Embryonic facial prominence (tissue), 1 donor: ENCODE results near the gene TWF2.

ENCODE experiments used
- DNase-seq: peaks from one replicate; pipeline ENCODE4 v3.0.0-alpha.2; 2016; ENCODE audit errors: extremely low spot score

TWF2 gene

DNA sequence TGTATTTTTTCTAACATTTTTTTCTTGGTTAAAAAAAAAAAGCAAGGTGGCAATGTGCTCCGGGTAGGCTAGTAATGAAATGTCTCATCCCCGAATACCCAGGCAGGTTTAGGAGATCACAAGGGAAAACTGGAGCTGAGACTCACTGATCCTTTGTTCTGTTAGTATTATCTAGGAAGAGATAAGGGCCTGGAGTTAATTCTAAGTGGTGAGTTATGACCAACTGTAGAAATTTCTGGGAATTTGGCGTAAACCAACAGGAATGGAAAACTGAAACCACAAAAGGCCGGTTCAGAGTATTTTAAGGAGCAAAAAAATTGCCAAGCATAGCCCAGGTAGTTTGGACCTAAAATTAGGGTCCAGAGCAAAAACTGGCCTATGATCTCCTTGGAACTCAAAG is 19.0 kb upstream of the TWF2 start:
- DNase-seq = no peak

DNA sequence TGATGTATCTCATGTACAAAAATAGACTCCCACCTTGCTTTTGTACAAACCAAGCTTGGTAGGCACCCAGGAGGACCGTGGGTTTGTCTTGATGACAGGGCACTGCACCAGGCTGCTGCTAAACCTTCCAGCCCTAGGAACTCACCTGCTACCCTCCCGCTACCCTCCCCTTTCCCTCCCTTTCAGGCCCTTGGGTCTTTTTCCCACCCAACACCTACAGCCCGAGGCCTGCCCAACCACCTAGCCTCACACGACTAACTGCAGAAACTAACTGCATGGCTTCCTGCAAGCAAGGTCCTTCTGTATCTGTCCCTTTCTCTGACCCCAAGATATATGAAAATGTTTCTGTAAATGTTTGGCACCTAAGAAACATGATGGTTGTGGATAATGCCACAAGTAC is 17.7 kb upstream of the TWF2 start:
- no peak for DNase-seq

DNA sequence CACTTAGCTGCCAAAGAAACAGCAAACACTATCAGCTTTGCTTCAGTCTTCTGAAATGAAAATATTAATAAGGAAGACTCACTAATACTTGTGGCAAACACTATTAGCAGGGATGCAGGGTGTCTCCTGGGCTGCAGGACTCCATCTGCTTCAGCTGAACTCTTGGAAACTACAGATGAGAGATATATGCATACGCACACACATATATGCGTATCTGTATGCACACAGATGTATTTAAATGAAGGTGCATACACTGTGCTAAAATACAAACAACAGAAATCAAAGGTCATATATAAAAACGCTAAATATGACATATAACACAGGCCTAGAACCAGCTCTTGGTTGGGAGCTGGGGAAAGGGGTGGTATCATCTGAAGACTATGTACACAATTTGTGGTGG is 17.2 kb upstream of the TWF2 start:
- no peak for DNase-seq

DNA sequence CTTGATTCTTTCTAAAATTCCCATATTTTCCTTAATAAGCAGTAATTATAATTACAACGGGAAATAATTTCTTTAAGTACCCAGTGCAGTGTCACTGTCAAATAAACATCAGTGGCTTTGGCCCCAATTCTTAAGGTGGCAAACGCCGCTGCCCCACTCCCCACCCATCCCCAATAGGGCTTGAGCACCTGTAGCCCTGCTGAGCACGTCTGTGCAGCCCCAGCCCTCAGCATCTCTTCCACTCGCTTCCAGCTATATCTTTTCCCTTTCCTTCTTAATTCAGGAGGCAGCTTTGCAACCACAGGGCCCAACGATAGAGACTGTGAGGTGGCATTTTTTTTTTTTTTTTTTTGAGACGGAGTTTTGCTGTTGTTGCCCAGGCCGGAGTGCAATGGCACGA is 15.7 kb upstream of the TWF2 start:
- no peak for DNase-seq

DNA sequence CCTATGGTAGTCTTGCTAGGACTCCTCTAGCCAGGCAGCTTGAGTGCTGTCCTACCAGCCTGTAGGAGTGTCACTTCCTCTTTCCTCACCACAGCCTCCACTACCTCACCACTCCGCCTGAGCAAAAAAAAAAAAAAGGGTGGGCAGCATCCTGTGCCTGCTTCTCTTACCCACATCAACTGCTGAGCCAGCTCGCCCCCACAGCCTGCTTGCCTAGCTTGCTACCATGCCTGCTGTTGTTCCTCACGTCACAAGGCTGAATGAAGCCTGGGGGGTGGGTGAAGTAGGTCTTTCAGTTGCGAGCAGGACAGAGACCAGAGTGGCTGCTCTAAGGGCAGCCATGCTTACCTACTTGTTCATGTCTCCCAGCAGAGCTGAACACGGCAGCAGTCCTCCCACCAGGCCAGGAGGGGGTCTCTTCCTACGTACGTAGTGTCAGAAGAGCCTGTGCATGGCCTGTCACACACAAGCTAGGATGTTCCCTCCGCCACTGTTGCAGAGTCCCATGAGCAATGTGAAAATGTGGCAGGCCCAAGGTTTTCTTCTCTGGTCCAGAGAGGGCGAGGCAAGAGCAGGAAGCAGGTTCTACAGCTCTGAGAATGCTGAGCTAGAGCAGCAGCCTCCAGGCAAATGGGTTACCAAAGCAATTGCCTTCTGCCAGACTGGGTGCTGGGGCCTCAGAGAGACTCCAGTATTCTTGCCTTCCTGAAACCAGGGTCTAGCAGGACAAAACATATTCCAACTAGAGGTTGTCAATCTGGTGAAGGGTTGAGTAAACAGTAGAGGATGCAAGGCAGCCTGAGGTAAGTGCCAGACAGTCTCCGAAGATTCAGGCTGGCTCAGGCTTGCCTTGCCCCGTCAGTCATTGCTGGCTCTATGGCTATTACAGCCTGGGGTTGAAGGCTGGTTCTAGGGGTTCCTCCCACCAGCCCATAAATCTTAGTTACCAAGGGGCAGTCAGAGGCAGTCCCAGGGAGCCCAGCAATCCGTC is 14.7 kb upstream of the TWF2 start:
- DNase-seq = no peak

DNA sequence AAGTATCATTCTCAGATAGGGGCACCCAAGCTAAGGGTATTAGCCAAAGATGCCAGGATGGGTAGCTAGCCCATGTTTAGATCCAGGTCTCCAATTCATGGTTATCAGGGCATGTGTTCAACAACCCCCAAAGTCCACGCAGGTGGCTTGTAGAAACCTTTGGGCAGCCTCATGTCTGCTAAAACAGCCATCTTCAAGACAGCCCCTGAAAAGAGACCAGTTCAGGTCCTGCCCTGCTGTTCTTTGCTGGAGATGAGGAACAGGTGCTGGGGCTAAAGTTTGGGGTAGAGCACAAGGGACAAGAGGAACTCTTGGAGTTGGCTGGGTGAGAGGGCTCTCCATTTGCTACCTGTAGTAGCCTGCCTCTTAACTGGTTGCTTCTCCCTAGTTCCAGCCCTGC is 11.2 kb upstream of the TWF2 start:
- no peak for DNase-seq

DNA sequence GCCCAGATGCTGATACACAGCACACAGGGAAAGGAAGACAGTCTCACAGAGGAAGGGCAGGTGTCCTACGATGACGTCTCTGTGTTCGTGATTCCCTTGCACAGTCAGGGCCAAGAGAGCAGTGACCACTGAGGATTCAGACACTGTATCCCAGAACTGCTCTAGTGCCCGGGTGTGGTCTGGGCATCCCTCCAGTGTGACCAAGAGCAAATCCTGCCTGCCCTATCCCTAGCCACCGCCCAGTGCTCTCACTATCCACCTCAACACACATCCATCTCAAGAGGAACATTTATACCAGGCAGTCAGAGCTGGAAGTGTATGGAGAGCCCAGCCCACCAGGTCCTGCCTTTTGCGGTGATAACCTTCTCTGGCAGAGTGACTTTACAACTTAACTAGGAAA is 10.7 kb upstream of the TWF2 start:
- DNase-seq = no peak

DNA sequence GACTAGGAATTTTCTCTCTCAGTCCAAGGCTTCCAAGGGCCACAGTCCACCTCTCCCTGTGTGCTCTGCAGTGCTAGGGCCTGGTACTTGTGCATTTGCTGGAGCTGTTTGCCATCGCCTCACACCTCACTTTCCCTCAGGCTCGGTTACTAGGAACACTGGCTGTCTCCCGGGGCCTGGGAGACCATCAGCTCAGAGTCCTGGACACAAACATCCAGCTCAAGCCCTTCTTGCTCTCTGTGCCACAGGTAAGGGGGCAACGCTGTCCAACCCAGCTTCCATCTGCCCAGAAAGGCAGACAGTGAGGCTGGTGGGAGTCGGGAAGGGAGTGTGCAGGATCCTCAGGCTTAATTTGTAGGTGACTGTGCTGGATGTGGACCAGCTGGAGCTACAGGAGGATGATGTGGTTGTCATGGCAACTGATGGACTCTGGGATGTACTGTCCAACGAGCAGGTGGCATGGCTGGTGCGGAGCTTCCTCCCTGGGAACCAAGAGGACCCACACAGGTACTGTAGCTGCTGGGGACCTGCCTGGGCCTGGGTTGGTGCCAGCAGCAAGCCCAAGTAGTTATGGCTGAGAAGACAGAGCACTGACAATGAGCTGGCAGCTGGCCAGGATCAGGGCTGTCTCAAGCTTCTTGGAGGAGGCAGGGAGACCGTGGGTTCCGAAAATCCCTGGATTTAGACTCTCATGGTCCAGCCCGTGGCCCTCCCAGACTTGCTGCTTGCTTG is 10.0 kb upstream of the TWF2 start:
- no peak for DNase-seq

DNA sequence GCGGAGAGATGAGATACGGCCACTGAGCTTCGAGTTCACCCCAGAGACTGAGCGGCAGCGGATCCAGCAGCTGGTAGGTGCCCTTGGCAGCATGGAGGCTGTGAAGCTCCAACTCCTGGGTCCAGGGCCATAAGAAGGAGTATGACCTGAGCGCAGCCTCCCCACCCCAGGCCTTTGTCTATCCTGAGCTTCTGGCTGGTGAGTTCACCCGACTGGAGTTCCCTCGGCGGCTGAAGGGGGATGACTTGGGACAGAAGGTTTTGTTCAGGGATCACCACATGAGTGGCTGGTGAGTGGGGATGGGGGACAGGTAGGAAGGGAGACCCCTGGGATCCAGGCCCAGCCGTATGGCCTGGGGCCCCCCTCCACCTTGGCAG is 9.2 kb upstream of the TWF2 start:
- DNase-seq = no peak

DNA sequence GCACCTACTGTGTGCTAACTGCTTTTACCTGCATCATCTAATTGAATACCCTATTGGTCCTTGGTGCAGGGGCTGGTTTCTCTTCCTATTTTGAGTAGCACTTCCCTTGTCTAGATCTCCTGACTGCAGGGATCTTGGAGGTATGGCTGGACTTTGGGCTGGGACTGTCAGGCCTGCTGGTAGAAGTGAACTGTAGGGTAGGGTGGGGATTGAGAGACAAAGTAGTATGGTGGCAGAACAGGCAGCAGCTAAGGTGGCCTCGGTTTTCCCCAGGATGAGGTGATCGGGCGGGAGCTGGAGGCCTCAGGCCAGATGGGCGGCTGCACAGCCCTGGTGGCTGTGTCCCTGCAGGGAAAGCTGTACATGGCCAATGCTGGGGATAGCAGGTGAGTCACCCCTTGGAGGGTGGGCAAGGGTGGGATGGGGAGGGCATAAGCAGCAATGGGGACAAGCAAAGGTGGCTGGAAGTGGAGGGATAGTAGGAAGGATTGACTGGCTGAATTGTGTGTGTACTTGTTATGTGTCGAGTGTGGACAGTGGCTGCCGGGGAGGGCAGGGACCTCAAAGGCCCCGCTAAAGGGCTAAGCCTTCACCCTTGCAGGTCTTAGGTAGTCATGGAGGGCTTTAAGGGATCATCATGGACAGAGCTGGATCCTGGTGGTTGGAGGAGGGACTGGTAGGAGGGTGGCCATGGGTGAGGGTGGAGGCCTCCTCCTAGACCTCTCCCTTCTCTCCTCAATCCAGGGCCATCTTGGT is 8.6 kb upstream of the TWF2 start:
- no peak for DNase-seq

DNA sequence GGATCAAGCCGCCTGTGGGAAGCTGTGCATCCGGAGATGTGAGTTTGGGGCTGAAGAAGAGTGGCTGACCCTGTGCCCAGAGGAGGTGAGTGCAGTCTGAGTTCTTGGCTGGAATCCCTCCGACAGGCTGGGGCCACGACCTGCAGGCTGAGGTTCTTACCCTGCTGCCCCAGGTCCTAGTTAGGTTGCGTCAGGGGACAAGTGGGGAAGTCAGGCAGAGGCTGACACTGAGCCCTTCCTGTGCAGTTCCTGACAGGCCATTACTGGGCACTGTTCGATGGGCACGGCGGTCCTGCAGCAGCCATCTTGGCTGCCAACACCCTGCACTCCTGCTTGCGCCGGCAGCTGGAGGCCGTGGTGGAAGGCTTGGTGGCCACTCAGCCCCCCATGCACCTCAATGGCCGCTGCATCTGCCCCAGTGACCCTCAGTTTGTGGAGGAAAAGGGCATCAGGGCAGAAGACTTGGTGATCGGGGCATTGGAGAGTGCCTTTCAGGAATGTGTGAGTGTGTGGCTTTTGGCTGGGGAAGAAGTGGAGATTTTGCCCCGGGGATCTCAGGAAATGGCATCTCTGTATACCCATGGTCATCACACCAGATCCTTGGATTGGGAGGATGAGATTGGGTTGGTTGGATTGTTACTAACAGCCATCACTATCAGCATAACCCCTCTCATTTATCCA is 7.9 kb upstream of the TWF2 start:
- no peak for DNase-seq

DNA sequence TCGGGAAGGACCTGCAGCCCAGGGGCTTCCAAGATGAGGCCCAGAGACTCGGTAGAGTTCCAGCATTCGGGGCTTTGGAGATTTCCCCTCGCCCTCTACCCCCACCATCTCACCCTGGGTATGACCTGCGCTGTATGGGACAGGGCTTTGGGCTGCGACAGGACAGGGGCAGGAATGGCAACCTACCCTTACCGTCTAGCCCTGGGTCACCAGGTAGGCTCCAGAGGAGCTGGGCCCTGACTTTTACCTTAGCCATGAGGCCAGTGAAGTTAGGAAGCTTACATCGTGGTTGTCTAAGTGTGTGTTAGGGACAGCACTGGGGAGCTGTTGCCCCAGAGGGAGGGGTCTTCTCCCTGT is 7.3 kb upstream of the TWF2 start:
- DNase-seq = no peak

DNA sequence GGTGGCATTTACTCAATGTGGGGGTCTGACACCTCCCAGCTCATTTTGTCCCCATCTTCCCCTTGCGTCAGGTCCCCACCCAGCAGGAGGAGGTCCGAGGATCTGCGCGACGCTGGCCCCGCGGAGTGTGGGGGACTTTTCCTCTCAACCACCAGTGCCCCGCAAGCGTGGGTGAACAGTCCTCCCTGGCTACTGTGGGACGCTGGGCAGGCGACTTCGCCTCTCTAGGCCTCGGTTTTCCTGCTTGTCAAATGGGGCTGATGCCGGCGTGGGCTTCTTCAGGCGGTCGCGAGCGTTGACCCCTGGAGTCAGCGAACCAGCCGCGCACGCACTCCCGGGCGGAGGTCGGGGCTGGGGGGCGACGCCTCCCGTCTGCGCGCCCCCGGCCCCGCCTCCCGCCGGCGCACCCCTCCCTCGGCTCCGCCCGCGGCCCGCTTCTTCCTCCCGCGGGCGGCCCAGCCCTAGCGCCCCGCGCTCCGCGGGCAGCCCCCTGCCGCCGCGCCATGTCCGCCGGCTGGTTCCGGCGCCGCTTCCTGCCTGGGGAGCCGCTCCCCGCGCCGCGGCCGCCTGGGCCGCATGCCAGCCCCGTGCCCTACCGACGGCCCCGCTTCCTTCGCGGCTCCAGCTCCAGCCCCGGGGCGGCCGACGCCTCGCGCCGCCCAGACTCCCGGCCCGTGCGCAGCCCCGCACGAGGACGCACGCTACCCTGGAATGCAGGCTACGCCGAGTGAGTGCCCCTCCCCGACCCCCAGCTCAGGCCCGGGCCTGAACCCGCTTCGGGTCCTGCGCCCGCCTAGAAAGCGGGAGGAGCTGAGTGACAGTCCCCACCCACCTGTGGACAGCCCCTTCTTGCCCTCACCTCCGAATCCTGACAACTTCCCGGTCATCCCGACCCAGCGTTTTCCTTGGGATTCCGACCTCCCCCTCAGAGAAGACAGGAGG is 6.6 kb upstream of the TWF2 start, which contains the start of gene PPM1M:
Gene PPM1M (plus strand): TSS at position 438 of the 942 bp plus-strand sequence. CDS start 66 bp downstream, at position 504.
- peak; percentile 18 for DNase-seq

DNA sequence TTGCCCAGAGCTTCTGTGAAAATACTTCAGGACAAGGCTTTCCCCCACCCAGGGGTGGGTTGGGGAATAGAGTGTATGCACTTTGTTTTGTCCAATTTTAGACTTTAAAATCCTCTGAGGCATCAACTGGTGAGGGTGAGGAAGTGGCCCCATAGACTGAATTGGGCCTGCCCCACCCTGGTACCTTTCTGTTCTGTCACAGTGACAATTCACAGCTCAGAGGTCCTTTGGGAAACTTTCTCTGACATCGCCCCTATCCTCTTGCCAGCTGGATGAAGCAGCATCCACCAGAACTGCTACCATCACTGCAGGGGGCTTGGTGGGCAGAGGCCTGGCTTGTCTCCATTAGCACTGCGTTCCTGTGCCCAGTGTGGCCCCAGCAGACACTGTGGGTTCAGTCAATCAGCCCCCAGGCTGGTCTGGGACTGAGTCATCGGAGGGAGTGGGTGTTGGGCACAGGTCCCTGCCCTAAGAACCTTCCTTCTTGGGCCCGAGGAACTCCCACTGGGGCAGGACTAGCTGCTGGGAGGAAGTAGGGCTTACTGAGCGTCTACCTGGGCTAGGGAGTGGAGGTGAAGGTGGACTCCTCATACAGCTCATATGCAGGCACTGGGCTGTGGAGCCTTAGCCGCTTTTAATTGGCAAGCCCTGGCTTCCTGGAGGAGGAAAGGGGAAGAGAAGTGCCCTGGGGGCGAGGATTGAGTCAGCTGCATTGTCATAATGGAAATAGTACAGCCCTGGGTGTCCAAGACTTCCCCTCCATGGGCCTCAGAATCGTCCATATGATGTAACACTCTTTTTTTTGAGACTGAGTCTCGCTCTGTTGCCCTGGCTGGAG is 5.1 kb upstream of the TWF2 start:
- no peak for DNase-seq

DNA sequence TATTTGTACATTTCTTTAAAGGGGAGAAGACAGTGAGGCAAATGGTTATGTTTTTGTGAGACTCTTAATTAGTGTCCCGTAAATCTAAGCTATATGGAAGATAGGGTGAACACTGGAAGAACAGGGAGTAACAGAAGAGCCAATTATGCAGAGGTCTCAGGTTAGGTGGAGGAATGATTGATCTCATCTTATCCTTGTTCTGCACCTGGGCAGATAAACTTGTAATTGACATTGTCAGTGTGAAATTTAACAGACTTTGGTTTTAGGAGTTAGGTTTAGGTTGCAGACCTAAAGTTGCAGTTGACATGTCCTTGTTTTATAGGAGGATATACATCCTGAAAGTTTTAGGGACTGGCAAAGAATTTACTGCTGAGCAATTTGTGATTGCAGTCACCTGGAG is 3.1 kb upstream of the TWF2 start:
- no peak for DNase-seq

DNA sequence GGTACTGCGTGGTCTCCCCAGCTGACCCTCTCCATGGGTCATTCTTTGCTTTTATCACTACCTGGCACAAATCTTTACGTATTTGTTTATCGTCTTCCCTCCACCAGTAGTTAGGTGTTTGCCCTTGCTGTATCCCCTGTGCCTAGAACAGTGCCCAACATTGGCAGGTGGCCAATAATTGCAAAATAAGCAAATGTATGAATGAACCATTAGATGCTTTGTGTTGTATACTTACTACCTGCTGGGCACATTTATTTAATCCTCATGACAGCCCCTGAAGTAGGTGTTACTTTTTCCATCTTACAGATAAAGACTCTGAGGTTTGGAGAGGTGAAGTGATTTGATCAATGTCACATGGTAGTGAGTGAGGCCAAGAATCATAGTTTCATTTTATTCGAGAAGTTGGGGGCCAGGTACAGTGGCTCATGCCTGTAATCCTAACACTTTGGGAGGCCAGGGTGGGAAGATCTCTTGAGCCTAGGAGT is 2.0 kb upstream of the TWF2 start:
- no peak for DNase-seq

DNA sequence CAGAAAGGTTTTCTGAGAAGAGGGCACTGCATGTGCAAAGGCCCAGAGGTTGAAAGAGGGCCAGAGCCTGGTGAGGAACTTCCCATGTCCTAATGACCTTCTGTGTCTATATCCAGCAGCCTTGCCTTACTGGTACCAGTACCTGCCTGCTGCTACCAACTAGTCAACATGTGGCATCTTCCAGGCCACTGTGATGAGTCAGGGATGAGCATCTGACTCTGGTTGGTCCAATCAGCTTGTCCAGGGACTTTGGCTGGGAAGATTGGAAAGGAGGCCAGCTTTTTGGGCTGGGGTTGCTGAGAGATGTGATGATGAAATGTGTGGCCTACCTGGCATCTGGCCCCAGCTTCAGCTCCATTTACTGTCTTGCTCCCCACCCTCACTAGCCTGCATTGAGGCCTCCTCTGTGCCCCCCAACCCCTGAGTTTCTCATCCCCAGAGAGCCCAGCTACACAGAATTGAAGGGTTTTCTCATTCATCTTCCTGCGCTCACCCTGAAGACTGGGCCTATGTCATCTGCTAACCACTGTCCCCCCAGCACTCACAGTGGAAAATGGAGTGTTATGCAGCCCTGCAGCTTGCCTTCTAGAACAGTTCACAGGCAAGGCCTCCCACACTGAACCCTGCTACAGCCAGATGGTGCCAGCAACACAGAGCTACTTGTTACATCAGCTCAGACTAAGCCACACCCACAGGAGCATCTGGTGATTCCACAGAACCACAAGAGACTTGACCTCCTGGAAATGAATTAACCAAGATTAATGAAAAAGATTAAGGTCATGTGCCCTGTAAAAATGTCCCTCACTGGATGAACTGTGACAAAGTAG is 1.3 kb upstream of the TWF2 start:
- DNase-seq = no peak

DNA sequence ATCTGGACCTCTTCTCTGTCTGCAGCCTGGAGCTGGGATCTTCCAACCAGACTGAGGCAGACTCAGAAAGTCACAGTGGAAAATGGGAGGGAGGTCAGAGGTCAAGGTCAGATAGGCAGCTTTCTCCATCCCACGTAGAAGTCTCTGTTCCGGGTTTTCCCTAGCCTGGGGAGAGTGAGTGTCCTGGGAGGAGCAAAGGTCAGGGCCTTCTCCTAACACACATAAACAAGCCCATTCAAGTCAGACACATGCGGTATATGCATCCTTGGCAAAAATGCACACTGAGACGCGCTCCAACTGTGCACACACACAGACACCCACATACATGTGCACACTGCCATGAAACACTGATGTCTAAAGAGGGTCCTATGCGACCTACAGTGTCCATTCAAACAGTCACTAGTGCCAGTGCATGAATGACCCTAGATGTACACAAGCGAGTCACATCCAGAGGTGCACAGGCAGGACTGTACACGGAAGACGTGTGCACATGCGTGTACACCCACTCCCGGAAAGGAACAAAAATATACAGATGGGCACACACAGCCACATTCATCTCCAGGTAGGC is 681 bp downstream of the TWF2 start:
- DNase-seq = no peak
